Uterus (tissue), 4 donors: ENCODE data around the gene CCDC88A. TPM values are rescaled to one million over a fixed set of nuclear protein-coding genes. Genes with fewer than 3 reads are reported as not detected.

ENCODE experiments used
- DNase-seq, 2 donors: peaks; one replicate each; pipeline ENCODE4 v3.0.0-alpha.2; 2019 to 2020
- H3K27ac ChIP-seq, 2 donors: fragments of 200-600 bp; sonication (generic); 1 replicate in 1 of 2; 2 replicates in 1 of 2; pipeline ENCODE4 v1.5.1; 2016 to 2018
- H3K27me3 ChIP-seq, 2 donors: fragments of 200-600 bp; sonication (generic); one replicate each; pipeline ENCODE4 v1.5.1; 2018 to 2019; ENCODE audit warnings: control low read depth in 1 of 2
- H3K36me3 ChIP-seq, 2 donors: fragments of 200-600 bp; sonication (generic); one replicate each; pipeline ENCODE4 v1.5.1; 2019; ENCODE audit warnings: control low read depth in 1 of 2
- H3K4me1 ChIP-seq, 2 donors: fragments of 200-600 bp; sonication (generic); one replicate each; pipeline ENCODE4 v1.5.1; 2018 to 2019; ENCODE audit warnings: control low read depth in 1 of 2
- H3K4me3 ChIP-seq, 2 donors: fragments of 200-600 bp; sonication (generic); 1 replicate in 1 of 2; 2 replicates in 1 of 2; pipeline ENCODE4 v1.5.1; 2018 to 2019; ENCODE audit warnings: mild to moderate bottlenecking in 1 of 2
- H3K9me3 ChIP-seq, 2 donors: fragments of 200-600 bp; sonication (generic); one replicate each; pipeline ENCODE4 v1.5.1; 2019; ENCODE audit warnings: control low read depth in 1 of 2
- POLR2A ChIP-seq, 2 donors: fragments of 450-650 bp; IDR thresholded peaks; one replicate each; pipeline ENCODE4 v1.6.1; 2016; ENCODE audit warnings: antibody characterized with exemption in 2 of 2, mild to moderate bottlenecking in 1 of 2, moderate library complexity in 1 of 2
- intact Hi-C: fragments of 100-400 bp; cut with DNase I; formaldehyde crosslinking; loops from one replicate; pipeline ENCODE4 v1.15.1; 2023; ENCODE audit warnings: low total_unique reads
- total RNA-seq, 4 donors: library from RNA; depleted of rRNA in 3 of 4; stranded (reverse); fragments of >200 nt in 3 of 4; gene quantifications; one replicate each; pipeline versions ENCODE4 v1.1.0 to v1.2.4, GENCODE V29; 2014 to 2023
- TF ChIP-seq, protein P1 (sequence below), 4 experiments: fragments of 200-600 bp in 2 of 4; fragments of 450-650 bp in 2 of 4; sonication (generic) in 2 of 4; IDR thresholded peaks; one replicate each; pipeline ENCODE4 v1.5.1; 2016 to 2019; ENCODE audit warnings: antibody characterized with exemption in 4 of 4, mild to moderate bottlenecking in 2 of 4, moderate library complexity in 1 of 4
- donor health status: DM: yes; HTN: yes; CAD: no.

CCDC88A gene
- total RNA-seq, 4 donors from 2014 or later, result 34.1 to 152 (median 49.9) TPM

DNA sequence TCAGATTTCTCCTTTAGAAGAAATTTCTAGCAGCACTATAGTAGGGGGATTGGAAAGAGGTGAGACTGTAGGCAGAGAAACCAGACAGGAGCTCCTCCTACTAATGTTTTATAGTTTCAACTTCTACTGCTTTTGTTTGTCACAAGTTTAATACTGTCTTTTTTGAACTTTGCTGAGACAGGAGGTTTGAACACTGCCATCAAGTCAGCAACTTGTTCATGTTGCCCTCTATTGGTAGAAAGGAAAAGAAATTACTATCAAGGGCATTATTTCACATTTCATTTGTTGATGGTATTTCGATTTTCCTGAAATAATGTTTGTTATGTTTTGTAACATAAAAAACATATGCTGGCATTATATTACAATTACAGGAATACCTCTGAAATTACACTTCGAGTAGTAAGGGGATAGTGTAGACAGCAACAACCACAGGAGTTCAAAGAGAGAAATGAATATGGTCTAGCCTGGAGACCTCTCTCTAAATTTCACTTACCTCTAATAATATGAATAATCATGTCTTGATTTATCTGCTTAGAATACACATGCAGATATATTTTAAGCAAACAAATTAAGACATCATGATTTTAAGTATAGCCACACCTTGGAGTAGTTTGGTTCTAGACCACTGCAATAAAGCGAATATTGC, 12.4 kb upstream of the CCDC88A start:
- Histone ChIP-seq H3K36me3 (no peaks in the 10 kb centered on the region), H3K9me3 (no peaks in the 10 kb centered on the region), H3K4me1 (no peaks in the 10 kb centered on the region), H3K27me3 (no peaks in the 10 kb centered on the region), H3K27ac (no peak overlapping the region), H3K4me3 (no peak overlapping the region)
- DNase-seq, result no peak
- intact Hi-C loops, result no loop called here
- TF ChIP-seq POLR2A (IDR thresholded peaks at IDR 0.05), result no peak
- TF ChIP-seq, protein P1, sequence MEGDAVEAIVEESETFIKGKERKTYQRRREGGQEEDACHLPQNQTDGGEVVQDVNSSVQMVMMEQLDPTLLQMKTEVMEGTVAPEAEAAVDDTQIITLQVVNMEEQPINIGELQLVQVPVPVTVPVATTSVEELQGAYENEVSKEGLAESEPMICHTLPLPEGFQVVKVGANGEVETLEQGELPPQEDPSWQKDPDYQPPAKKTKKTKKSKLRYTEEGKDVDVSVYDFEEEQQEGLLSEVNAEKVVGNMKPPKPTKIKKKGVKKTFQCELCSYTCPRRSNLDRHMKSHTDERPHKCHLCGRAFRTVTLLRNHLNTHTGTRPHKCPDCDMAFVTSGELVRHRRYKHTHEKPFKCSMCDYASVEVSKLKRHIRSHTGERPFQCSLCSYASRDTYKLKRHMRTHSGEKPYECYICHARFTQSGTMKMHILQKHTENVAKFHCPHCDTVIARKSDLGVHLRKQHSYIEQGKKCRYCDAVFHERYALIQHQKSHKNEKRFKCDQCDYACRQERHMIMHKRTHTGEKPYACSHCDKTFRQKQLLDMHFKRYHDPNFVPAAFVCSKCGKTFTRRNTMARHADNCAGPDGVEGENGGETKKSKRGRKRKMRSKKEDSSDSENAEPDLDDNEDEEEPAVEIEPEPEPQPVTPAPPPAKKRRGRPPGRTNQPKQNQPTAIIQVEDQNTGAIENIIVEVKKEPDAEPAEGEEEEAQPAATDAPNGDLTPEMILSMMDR (IDR thresholded peaks at IDR 0.05), result peak; percentile 46 to 58 (median 52)

DNA sequence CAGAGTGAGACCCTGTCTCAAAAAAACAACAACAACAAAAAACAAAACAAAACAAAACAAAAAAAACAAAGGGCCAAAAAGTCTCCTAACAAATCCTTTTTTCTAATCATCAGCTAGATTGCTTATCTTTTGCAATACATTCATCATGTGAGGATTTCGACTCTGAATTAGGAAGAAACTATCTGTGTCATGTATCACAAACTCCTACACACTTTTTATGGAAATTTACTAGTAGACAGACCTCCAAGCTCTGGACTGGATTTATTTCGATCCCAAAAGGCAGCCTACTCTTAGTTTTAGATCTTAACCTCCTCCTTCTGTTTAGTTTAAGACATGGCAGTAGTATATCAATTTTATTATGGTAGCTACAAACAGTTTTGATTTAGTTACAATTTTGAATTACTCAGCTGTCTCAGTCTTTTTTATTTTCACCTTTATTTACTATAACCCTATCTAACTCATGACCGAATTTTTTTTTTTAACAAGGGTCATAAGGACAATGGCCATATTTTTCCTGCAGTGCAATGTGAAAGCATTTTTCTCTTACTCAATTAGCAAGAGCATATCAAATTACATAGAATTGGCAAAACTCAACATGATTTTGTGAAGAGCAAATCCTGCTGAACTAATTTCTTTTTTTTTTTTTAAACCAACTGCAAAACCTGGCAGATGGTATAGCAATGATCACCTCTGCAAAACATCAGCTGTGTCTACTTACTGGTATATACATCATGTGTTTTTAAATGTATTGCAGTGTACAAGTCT, 10.7 kb upstream of the CCDC88A start:
- no peaks in the 10 kb centered on the region for H3K4me1 ChIP-seq
- no peaks in the 10 kb centered on the region for H3K27me3 ChIP-seq
- H3K27ac ChIP-seq, result no peak overlapping the region
- intact Hi-C loops, result no loop called here
- no peaks in the 10 kb centered on the region for H3K9me3 ChIP-seq
- no peaks in the 10 kb centered on the region for H3K36me3 ChIP-seq
- no peak for DNase-seq
- TF ChIP-seq, protein P1 (IDR thresholded peaks at IDR 0.05), result no peak
- TF ChIP-seq POLR2A (IDR thresholded peaks at IDR 0.05), result no peak
- H3K4me3 ChIP-seq, result no peak overlapping the region

DNA sequence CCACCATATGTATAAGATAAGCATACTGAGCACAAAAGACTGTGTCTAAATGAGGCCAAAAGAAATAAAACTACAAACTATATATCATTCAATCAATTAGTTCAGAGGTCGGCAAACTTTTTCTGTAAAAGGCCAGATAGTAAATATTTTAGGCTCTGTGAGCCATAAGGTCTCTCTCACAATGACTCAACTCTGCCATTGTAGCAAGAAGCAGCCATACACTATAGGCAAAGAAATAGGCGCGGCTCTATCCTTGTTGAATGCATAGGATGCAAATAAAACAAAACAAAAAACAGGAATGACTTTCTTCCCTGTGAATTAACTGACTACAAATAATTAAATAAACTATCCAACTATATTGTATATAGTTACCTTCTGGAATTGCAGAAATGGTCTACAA, 8.6 kb upstream of the CCDC88A start:
- Histone ChIP-seq H3K9me3 (no peaks in the 10 kb centered on the region), H3K36me3 (no peaks in the 10 kb centered on the region), H3K4me3 (no peak overlapping the region), H3K27me3 (no peaks in the 10 kb centered on the region), H3K27ac (no peak overlapping the region), H3K4me1 (no peaks in the 10 kb centered on the region)
- intact Hi-C loops, result no loop called here
- TF ChIP-seq, protein P1 (IDR thresholded peaks at IDR 0.05), result no peak
- TF ChIP-seq POLR2A (IDR thresholded peaks at IDR 0.05), result no peak
- DNase-seq, result no peak

DNA sequence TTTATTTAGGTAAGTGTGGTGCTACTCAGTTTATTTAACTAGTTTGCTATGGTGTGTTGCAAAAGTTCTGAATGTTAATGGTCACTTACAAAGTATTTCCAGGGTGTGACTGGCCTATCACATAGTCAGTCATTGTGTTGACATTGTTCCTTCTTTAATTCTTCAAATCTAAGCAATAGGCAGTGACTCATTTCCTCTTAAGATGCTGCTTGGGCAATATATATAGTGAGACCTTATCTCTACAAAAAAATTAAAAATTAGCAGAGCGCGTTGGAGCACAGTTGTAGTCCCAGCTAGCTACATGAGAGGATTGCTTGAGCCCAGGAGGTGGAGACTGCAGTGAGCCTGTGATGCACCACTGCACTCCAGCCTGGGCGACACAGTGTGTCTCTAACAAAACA, 5.8 kb upstream of the CCDC88A start:
- Histone ChIP-seq H3K4me1 (no peaks in the 10 kb centered on the region), H3K4me3 (no peak overlapping the region), H3K9me3 (no peaks in the 10 kb centered on the region), H3K27me3 (no peaks in the 10 kb centered on the region), H3K27ac (no peak overlapping the region), H3K36me3 (no peaks in the 10 kb centered on the region)
- no peak for TF ChIP-seq POLR2A (IDR thresholded peaks at IDR 0.05)
- TF ChIP-seq, protein P1 (IDR thresholded peaks at IDR 0.05), result no peak
- intact Hi-C loops, result no loop called here
- DNase-seq, result no peak
